Heart left ventricle (tissue), 13 donors: ENCODE data around the gene CDKL5.

ENCODE experiments used
- CTCF ChIP-seq, 12 donors: fragments of 200-600 bp; sonication (generic) in 4 of 12; IDR thresholded peaks; one replicate each; pipeline versions ENCODE4 v1.5.0 to v1.8.0; 2018 to 2022; ENCODE audit warnings: antibody characterized with exemption in 12 of 12, mild to moderate bottlenecking in 5 of 12
- POLR2A ChIP-seq, 2 donors: fragments of 450-650 bp; IDR thresholded peaks; one replicate each; pipeline ENCODE4 v1.6.1; 2017; ENCODE audit warnings: antibody characterized with exemption in 2 of 2, mild to moderate bottlenecking in 2 of 2, moderate library complexity in 2 of 2
- donor health status: ischemic (EF 13 %, LVEDD 7.1; RV severe dilation, severe dysfunction).
- donor health status: DM: no; HTN: yes; CAD: no.
- donor health status: DM: no; HTN: no; CAD: no.
- donor health status: ischemic (EF 25% LVEDD 6.9; RV normal size, moderate dysfunction).
- donor health status: ischemic (EF 25% LVEDD 5.7; RV mildly dilated, moderate dysfunction).
- donor health status: ischemic (EF 35%, LVEDD 5.7; RV mildly dilated, moderate dysfunction).
- donor health status: nonischemic (EF 11% LVEDD 7.7; RV severe dilation, severe dysfunction).
- donor health status: DM: yes; HTN: yes; CAD: no.
- donor health status: PGD.
- donor health status: ischemic (EF 29% LVEDD 5.4; RV normal size, mild dysfunction).
- donor health status: nonischemic (EF 23%, LVEDD 6.1; RV moderate dilation, normal function).

- TF ChIP-seq CTCF (IDR thresholded peaks at IDR 0.05) (no peak), POLR2A (IDR thresholded peaks at IDR 0.05) (no peak)
Observed at GRCh38 chrX:18422325-18422724, 3.1 kb upstream of the CDKL5 start.
